GM19463 (cell line): Measurements from ENCODE around the gene MAGI3.

Experiments used
- ATAC-seq: cut with Tn5 transposase; IDR thresholded peaks from one replicate; pipeline ENCODE4 v1.9.1; 2021; ENCODE audit warnings: mild to moderate bottlenecking, moderate library complexity; ENCODE audit not compliant: unreplicated experiment

MAGI3 gene

DNA sequence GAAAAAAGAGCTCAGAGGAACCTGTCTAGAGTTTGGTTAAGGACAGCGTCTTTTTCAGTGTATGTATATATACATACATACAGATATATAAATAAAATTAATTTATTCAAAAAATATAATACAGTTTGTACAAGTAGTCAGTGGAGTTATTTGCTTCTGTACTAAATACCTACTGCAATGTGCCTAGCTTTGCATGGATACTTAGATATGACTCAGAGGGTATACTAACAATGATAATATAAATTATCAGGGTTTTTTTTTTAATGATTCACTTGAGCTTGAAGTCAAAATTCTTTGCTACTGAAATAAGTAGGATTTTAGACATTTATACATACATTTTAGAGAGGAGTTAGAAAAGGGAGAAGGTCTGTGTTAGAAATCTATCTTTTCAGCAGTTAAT lies 251.1 kb downstream of the MAGI3 start:
- no peak for ATAC-seq

DNA sequence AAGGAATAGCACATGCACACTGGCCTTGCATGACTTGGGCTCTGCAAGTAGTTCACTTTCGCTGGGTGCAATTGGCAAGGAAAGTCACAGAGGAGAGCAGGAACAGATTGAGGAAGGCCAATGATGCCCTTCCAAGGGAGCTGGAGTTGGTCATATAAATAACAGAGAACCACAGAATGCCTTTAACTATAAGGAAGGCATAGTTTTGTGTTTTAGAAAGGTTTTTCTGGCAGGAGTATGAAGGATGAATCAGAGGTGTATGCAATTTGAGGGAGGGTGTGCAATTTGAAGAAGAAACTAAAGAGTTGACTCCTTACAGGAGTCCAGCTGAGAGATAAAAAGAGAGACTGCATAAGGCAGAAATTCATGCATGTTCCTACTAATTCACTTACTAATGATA lies 256.8 kb downstream of the MAGI3 start:
- ATAC-seq, result no peak

DNA sequence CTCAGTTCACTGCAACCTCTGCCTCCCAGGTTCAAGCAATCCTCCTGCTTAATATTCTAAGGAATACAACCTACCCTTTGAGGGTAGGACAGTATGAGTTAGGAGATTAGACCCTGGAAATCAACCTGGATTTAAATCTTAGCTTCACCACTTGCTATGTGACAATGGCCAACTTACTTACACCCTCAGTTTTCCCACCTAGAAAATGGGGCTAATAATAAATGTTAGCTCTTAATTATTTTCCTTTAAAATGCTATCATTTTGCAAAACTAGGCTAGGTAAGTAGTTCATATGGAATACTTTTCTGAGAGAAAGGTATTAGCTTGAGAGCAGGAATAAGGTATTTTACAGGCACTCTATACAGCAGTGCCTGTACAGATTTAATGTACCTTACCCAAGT lies 258.2 kb downstream of the MAGI3 start:
- no peak for ATAC-seq

- no peak for ATAC-seq
Measured at GRCh38 chr1:113652771-113653170, 262.5 kb downstream of the MAGI3 start.

DNA sequence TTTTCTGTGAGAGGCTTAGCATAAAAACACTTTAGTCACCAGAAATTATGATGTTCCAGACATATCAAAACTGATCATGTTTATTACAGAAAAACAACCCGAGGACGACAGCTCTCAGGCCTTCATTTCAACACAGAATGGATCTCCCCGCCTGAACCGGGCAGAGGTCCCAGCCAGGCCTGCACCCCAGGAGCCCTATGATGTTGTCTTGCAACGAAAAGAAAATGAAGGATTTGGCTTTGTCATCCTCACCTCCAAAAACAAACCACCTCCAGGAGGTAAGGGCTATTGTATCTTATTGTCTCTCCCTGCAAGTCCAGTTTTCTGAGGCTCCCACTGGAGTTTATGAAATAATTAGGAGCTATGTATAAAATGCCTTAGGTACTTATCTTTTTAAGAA lies 263.4 kb downstream of the MAGI3 start:
- ATAC-seq, result no peak

DNA sequence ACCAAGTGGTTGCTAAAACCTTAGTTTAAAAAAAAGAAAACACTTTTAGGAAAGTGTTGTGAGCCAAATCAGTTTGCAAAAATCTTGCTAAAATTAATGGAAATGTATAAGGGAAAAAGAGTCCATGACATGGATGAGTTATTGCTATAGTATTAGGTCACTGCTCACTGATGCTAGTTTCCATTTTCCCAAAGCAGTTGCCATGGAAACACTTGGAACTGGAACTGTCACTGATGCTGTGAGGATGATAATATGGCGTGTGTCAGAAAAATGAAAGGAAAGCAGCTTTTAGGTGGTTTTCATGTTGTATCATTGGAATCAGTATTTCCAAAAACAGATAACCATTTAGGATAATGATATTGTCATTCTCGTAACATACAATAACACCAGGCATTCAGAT lies 264.6 kb downstream of the MAGI3 start:
- ATAC-seq, result no peak

DNA sequence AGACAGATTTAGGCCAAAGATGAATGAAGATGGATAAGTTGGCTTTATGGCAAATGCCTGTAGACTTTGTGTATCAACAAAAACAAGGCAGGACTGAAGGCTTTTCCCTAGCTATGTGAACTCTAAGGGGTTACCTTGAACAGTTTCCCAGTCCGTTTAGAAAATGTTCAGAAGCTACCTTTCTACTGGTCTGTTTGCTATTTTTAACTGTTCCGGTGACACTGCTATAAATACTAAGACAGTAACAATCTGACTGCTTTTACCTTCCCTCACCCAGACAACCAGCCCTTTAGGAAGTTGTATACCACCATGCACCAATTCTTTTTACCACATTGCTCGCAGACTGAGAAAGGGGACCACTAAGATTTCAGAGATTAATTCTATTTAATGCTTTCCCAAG lies 266.8 kb downstream of the MAGI3 start:
- no peak for ATAC-seq

DNA sequence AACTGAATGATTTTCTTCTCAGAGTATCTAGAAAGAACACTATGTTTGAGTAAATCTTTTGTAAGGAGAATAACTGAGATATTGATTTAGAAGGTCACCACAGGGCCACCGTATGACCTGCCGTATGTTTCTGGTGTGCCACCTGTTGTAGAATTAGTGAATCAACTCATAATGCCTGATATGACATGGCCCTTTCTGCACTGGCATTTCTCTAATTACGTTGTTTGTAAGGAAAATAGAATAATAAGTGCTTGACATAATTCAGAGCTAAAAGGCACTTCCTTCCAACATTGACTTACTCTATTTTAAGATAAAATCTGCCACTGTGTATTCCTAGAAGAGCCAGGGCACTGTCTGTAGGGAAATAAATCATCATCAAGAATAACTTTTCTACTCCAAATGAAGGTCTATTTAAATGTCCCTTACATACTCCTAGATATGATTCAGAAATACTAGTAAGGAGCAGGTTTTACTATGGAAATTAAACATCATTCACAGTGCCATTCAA lies 267.3 kb downstream of the MAGI3 start:
- ATAC-seq, result no peak

GRCh38 chr1:113659035-113659434 lies 268.7 kb downstream of the MAGI3 start:
- no peak for ATAC-seq

- ATAC-seq, result no peak
Measured at GRCh38 chr1:113659556-113659955, 269.2 kb downstream of the MAGI3 start.

DNA sequence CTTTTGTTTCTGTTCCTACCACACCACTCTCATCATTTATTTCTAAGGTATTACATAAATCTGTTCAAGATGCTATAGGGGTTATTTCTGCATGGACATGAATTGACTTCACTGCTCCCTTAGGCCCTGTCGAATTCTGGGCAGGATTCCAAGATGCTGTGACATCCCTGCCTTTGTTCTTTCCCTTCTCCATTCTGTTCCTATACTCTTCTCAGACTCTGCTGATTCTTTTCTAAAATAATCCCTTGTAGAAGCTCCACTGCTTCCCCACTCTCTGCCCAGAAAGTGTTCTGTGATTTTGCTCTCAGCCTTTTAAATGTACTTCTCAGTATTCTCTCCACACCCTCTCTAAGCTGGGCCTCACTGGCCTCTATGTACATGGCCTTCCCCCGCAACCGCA lies 269.8 kb downstream of the MAGI3 start:
- no peak for ATAC-seq

DNA sequence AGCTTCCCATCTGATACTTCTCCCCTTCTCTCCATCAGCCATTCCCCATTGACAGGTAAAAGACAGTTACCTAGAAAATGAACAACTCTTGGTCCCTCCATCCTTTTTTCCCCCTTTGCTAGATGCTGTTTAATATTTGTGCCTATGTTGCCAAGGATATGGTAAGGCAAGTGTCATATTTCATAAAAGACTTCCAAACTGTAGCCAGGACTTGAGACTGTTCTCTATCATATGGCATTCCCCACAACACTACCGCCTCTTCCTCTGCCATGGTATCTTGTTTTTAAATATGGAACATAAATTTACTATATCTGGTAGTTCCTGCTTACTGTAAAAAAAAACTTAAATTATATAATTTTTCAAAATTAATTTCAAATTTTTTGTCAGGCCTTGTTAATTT lies 271.8 kb downstream of the MAGI3 start:
- no peak for ATAC-seq

GRCh38 chr1:113663165-113663951 lies 273.0 kb downstream of the MAGI3 start:
- no peak for ATAC-seq

DNA sequence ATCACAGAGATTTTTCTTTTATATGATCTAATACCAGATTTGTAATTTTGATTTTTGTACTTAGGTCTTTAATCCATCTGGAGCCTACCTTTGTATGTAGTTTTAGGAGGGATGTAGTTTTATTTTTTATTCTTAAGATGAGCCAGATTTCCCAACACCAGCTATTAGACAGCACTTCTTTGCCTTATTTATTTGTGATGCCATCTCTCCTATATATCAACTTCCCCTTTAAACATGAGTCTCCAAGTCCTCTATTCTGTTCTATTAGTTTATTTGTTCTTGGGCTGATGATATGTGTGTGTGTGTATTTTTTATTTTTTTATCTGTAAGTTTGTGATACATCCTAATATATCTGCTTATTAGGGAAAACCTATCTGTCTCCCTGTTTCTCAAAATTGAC lies 274.8 kb downstream of the MAGI3 start:
- no peak for ATAC-seq

GRCh38 chr1:113666126-113666525 lies 275.8 kb downstream of the MAGI3 start:
- ATAC-seq, result no peak

DNA sequence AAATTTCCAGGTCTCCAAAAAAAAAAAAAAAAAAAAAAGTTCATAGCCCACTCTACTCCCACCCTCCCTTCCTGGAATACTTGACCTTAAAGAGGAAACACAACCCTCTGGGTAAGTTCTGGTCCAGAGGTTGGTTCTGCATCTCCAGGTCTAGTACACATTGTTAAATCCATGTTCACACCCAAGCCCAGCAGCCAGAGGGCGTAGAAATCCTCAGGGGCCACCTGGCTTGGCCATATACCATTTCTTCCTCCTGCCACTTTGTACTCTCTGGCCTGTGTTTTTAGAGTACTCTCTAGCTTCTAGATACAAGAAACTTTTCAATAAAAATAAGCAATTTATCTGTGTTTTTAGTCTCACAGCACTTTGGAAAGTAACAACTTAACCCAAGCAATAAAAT lies 279.7 kb downstream of the MAGI3 start:
- ATAC-seq, result no peak

DNA sequence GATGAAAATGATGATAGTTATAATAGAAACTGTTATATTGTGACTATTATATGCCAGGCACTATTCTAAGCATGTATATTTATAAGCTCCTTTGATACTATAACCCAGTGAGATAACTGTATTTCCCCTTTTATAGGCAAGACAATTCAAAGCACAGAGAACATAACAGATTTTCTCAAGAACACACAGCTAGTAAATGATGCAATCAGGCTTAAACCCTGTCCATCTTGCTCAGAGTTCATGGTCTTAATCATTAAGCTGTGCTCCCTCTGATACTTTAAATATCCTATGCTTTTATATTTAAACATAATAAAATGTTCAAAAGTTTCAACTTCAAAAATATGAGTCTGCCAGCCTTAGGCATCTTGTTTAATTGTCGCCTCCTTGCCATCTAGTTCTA lies 280.3 kb downstream of the MAGI3 start:
- no peak for ATAC-seq

- no peak for ATAC-seq
Measured at GRCh38 chr1:113672491-113672890, 282.2 kb downstream of the MAGI3 start.

GRCh38 chr1:113674591-113674990 lies 284.3 kb downstream of the MAGI3 start:
- no peak for ATAC-seq

GRCh38 chr1:113675302-113675701 lies 285.0 kb downstream of the MAGI3 start:
- no peak for ATAC-seq

DNA sequence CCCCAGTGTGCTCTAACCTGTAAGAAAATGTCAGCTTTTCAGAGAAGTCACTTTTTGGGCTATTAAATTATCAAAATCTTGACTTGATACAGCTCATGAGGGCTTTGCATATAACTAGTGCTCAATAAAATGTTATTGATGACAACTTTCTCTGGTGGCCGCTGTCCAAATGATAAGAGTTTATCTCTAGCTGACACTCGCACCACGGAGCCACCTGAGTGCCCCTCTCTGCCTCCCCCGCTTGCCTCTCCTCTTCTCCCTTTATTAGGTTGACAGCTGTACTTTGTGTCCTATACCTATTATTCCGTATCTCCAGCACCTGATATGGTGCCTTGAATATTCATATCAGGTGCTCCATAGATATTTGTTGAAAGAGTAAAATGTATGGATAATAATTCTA lies 286.2 kb downstream of the MAGI3 start:
- no peak for ATAC-seq

- no peak for ATAC-seq
Measured at GRCh38 chr1:113677250-113678158, 287.2 kb downstream of the MAGI3 start.
